Measurements from ENCODE around the gene SEPTIN11. TPM values are rescaled to one million over a fixed set of nuclear protein-coding genes. Genes with fewer than 3 reads are reported as not detected.

The SEPTIN11 gene
- total and polyA plus RNA-seq, 4 donors = 17.2 to 37.4 (median 25.1) TPM

DNA sequence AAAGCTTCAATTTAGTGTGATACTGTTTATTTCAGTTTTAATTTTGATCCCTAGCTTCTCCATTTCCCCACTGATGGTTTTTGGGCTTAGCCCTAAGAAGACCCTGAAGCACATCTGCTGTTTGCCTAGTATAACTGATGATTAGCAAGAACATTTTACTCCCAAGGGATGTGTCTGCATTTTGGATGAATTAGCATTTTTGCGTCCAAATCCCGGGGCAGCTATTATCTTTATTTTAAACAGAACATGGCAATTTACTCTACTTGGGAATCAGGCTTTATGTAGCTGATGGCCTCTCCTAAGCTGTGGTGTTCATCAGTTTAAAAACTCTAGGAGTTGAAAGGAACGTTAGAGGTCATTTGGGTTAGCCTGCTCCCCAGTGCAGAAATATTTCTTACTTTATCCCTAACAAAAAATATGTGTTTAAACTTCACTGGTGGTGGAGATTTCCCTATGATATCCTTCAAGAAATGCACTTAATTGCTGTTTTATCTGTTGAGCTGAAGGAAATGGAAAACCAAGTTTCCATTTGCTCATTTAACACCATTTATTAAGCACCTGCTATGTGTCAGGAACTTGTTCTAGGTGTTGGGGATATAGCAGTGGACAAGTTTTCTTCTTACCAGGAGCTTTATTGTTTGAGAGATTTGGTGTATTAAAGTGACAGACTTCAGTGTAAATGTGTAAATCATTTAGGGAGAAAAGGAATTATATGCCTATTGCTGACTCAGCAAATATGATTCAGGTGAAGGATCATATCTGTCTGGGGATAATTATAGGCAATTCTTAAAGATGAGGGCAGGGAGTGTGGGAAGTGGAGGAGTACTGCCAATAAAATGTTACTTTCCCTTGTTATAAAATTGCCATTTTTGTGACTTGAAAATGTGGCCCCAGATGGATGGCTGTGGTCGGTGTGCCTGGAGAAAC is 3.4 kb downstream of the SEPTIN11 start:
- Histone ChIP-seq H3K9me3 (ENCODE audit: control insufficient read depth in 4 of 4, low read length in 3 of 4) (no peaks in the 10 kb centered on the region), H3K4me3 (ENCODE audit: low read depth in 1 of 3, low read length in 3 of 3) (no peak overlapping the region), H3K27me3 (ENCODE audit: control insufficient read depth in 4 of 4, insufficient read depth in 4 of 4, low read length in 3 of 4) (no peaks in the 10 kb centered on the region), H3K36me3 (ENCODE audit: control insufficient read depth in 4 of 4, insufficient read depth in 3 of 4, low read depth in 1 of 4, low read length in 3 of 4) (no peaks in the 10 kb centered on the region), H3K4me1 (ENCODE audit: control insufficient read depth in 4 of 4, insufficient read depth in 4 of 4, low read length in 3 of 4) (peaks cover 8 to 36% (median 17%) of the 10 kb centered on the region in 4 donors), H3K27ac (ENCODE audit: low read depth in 1 of 2, low read length in 2 of 2) (no peak overlapping the region), H3K9ac (ENCODE audit: low read depth in 1 of 2, low read length in 2 of 2) (no peak overlapping the region)
- no peak for DNase-seq (ENCODE audit: low spot score)
- TF ChIP-seq GABPA (IDR thresholded peaks at IDR 0.05 in 1 of 2, conservative IDR thresholded peaks at IDR 0.05 in 1 of 2) (no peak), JUND (IDR thresholded peaks at IDR 0.05) (no peak), MAX (IDR thresholded peaks at IDR 0.05) (no peak), EGR1 (IDR thresholded peaks at IDR 0.05; ENCODE audit: low read depth in 2 of 2) (no peak), FOXA1 (IDR thresholded peaks at IDR 0.05) (no peak), NR2F2 (IDR thresholded peaks at IDR 0.05) (no peak)
- TF ChIP-seq, protein P1, sequence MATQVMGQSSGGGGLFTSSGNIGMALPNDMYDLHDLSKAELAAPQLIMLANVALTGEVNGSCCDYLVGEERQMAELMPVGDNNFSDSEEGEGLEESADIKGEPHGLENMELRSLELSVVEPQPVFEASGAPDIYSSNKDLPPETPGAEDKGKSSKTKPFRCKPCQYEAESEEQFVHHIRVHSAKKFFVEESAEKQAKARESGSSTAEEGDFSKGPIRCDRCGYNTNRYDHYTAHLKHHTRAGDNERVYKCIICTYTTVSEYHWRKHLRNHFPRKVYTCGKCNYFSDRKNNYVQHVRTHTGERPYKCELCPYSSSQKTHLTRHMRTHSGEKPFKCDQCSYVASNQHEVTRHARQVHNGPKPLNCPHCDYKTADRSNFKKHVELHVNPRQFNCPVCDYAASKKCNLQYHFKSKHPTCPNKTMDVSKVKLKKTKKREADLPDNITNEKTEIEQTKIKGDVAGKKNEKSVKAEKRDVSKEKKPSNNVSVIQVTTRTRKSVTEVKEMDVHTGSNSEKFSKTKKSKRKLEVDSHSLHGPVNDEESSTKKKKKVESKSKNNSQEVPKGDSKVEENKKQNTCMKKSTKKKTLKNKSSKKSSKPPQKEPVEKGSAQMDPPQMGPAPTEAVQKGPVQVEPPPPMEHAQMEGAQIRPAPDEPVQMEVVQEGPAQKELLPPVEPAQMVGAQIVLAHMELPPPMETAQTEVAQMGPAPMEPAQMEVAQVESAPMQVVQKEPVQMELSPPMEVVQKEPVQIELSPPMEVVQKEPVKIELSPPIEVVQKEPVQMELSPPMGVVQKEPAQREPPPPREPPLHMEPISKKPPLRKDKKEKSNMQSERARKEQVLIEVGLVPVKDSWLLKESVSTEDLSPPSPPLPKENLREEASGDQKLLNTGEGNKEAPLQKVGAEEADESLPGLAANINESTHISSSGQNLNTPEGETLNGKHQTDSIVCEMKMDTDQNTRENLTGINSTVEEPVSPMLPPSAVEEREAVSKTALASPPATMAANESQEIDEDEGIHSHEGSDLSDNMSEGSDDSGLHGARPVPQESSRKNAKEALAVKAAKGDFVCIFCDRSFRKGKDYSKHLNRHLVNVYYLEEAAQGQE (IDR thresholded peaks at IDR 0.05) = no peak
- TF ChIP-seq, protein P2, sequence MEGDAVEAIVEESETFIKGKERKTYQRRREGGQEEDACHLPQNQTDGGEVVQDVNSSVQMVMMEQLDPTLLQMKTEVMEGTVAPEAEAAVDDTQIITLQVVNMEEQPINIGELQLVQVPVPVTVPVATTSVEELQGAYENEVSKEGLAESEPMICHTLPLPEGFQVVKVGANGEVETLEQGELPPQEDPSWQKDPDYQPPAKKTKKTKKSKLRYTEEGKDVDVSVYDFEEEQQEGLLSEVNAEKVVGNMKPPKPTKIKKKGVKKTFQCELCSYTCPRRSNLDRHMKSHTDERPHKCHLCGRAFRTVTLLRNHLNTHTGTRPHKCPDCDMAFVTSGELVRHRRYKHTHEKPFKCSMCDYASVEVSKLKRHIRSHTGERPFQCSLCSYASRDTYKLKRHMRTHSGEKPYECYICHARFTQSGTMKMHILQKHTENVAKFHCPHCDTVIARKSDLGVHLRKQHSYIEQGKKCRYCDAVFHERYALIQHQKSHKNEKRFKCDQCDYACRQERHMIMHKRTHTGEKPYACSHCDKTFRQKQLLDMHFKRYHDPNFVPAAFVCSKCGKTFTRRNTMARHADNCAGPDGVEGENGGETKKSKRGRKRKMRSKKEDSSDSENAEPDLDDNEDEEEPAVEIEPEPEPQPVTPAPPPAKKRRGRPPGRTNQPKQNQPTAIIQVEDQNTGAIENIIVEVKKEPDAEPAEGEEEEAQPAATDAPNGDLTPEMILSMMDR (IDR thresholded peaks at IDR 0.05; ENCODE audit: low read depth, low read length, missing input control) = no peak
- WGBS = 86% methylated on average over 4 of the region's 4 CpGs

GRCh38 chr4:76953956-76954355 is 4.4 kb downstream of the SEPTIN11 start:
- TF ChIP-seq, protein P2 (IDR thresholded peaks at IDR 0.05; ENCODE audit: low read depth, low read length, missing input control) = no peak
- TF ChIP-seq TAF1 (conservative IDR thresholded peaks at IDR 0.05) (no peak), HNF4A (conservative IDR thresholded peaks at IDR 0.05) (no peak)
- TF ChIP-seq, protein P3, sequence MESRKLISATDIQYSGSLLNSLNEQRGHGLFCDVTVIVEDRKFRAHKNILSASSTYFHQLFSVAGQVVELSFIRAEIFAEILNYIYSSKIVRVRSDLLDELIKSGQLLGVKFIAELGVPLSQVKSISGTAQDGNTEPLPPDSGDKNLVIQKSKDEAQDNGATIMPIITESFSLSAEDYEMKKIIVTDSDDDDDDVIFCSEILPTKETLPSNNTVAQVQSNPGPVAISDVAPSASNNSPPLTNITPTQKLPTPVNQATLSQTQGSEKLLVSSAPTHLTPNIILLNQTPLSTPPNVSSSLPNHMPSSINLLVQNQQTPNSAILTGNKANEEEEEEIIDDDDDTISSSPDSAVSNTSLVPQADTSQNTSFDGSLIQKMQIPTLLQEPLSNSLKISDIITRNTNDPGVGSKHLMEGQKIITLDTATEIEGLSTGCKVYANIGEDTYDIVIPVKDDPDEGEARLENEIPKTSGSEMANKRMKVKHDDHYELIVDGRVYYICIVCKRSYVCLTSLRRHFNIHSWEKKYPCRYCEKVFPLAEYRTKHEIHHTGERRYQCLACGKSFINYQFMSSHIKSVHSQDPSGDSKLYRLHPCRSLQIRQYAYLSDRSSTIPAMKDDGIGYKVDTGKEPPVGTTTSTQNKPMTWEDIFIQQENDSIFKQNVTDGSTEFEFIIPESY (IDR thresholded peaks at IDR 0.05) = no peak
- no peaks in the 10 kb centered on the region for H3K36me3 ChIP-seq (ENCODE audit: control insufficient read depth in 4 of 4, insufficient read depth in 3 of 4, low read depth in 1 of 4, low read length in 3 of 4)

More at GRCh38 chr4:76953956-76954355, 4.4 kb downstream of the SEPTIN11 start:
- no peak overlapping the region for H3K4me3 ChIP-seq (ENCODE audit: low read depth in 1 of 3, low read length in 3 of 3)
- H3K9ac ChIP-seq (ENCODE audit: low read depth in 1 of 2, low read length in 2 of 2) = no peak overlapping the region
- 85% methylated on average over 3 of the region's 3 CpGs for WGBS
- no peaks in the 10 kb centered on the region for H3K27me3 ChIP-seq (ENCODE audit: control insufficient read depth in 4 of 4, insufficient read depth in 4 of 4, low read length in 3 of 4)
- H3K27ac ChIP-seq (ENCODE audit: low read depth in 1 of 2, low read length in 2 of 2) = no peak overlapping the region
- no peak for DNase-seq (ENCODE audit: low spot score)
- H3K4me1 ChIP-seq (ENCODE audit: control insufficient read depth in 4 of 4, insufficient read depth in 4 of 4, low read length in 3 of 4) = peaks cover 2 to 26% (median 11%) of the 10 kb centered on the region in 4 donors
- H3K9me3 ChIP-seq (ENCODE audit: control insufficient read depth in 4 of 4, low read length in 3 of 4) = no peaks in the 10 kb centered on the region

Data from liver (tissue), 9 donors.